ENCODE results near the gene RCAN2. TPM values are rescaled to one million over a fixed set of nuclear protein-coding genes. Genes with fewer than 3 reads are reported as not detected.

RCAN2 gene
- total and polyA plus RNA-seq, 2 donors (not counting 1 experiment from before 2014, with no cell fraction given): not detected

GRCh38 chr6:46274502-46274901 is 216.7 kb downstream of the RCAN2 start:
- no peaks in the 10 kb centered on the region for H3K4me1 Mint-ChIP-seq
- H3K4me3 ChIP-seq (ENCODE audit: control extremely low read depth in 1 of 5, extremely low read depth in 1 of 5, insufficient read depth in 1 of 5, low read depth in 2 of 5, low read length in 4 of 5): no peak overlapping the region
- no peaks in the 10 kb centered on the region for H3K79me2 ChIP-seq (ENCODE audit: control insufficient read depth, insufficient read depth, low read length)
- intact Hi-C loops (cut with micrococcal nuclease): no loop called here
- no peak overlapping the region for H3K4me3 Mint-ChIP-seq
- H3K27ac ChIP-seq (ENCODE audit: low read length in 2 of 2): no peak overlapping the region
- DNase-seq: no peak
- peaks cover 0 to 4% (median 0%) of the 10 kb centered on the region in 4 experiments for H3K27me3 ChIP-seq (replicated peaks in 1 of 4; ENCODE audit: control extremely low read depth in 1 of 4, control insufficient read depth in 3 of 4, insufficient read depth in 4 of 4, low read length in 3 of 4)
- no peak overlapping the region for H2AFZ ChIP-seq (ENCODE audit: insufficient read depth, low read depth, low read length, poor library complexity, severe bottlenecking)
- H4K20me1 ChIP-seq (ENCODE audit: control insufficient read depth, insufficient read depth, low read length, poor library complexity, severe bottlenecking): no peaks in the 10 kb centered on the region
- no peaks in the 10 kb centered on the region for H3K9me3 ChIP-seq (ENCODE audit: control extremely low read depth in 1 of 3, control insufficient read depth in 2 of 3, insufficient read depth in 1 of 3, low read length in 2 of 3)
- no peak overlapping the region for H3K4me2 ChIP-seq (replicated peaks; ENCODE audit: low read depth, low read length, poor library complexity, severe bottlenecking)
- TF ChIP-seq CTCF (IDR thresholded peaks at IDR 0.05): no peak
- TF ChIP-seq EZH2 (IDR thresholded peaks at IDR 0.05; ENCODE audit: borderline replicate concordance, insufficient read depth, low read depth, low read length, poor library complexity, severe bottlenecking): no peak
- H3K9ac ChIP-seq (ENCODE audit: low read length): no peak overlapping the region
- ATAC-seq (ENCODE audit: low read depth): no peak
- ChIA-PET CTCF (no interaction called here), POLR2A (no interaction called here)
- 100% methylated on average over 1 of the region's 2 CpGs for WGBS (ENCODE audit: insufficient coverage)
- H3K9me3 Mint-ChIP-seq (ENCODE audit: insufficient read depth): no peaks in the 10 kb centered on the region
- peaks cover 4% of the 10 kb centered on the region for H3K27me3 Mint-ChIP-seq
- no peaks in the 10 kb centered on the region for H3K4me1 ChIP-seq (ENCODE audit: control insufficient read depth in 2 of 2, insufficient read depth in 2 of 2, low read length in 2 of 2)
- H3K36me3 ChIP-seq (replicated peaks in 1 of 2; ENCODE audit: control extremely low read depth in 1 of 2, control insufficient read depth in 1 of 2, extremely low read depth in 1 of 2, insufficient read depth in 2 of 2, low read length in 1 of 2): no peaks in the 10 kb centered on the region
- no peak overlapping the region for H3K27ac Mint-ChIP-seq

- no peak overlapping the region for H3K4me3 Mint-ChIP-seq
- H3K9me3 ChIP-seq (ENCODE audit: control extremely low read depth in 1 of 3, control insufficient read depth in 2 of 3, insufficient read depth in 1 of 3, low read length in 2 of 3): no peaks in the 10 kb centered on the region
- no peak overlapping the region for H3K27ac Mint-ChIP-seq
- no peak overlapping the region for H3K4me2 ChIP-seq (replicated peaks; ENCODE audit: low read depth, low read length, poor library complexity, severe bottlenecking)
- H3K27me3 ChIP-seq (replicated peaks in 1 of 4; ENCODE audit: control extremely low read depth in 1 of 4, control insufficient read depth in 3 of 4, insufficient read depth in 4 of 4, low read length in 3 of 4): peaks cover 0 to 4% (median 0%) of the 10 kb centered on the region in 4 experiments
- no peak for DNase-seq
- H3K4me1 ChIP-seq (ENCODE audit: control insufficient read depth in 2 of 2, insufficient read depth in 2 of 2, low read length in 2 of 2): no peaks in the 10 kb centered on the region
- H3K4me1 Mint-ChIP-seq: no peaks in the 10 kb centered on the region
- ChIA-PET CTCF (interaction anchor here (1.0 kb wide), 1 partner anchor 9 kb away, joined by 3 read pairs; no protein-coding TSS in a partner anchor), POLR2A (no interaction called here)
- no peaks in the 10 kb centered on the region for H4K20me1 ChIP-seq (ENCODE audit: control insufficient read depth, insufficient read depth, low read length, poor library complexity, severe bottlenecking)
- H2AFZ ChIP-seq (ENCODE audit: insufficient read depth, low read depth, low read length, poor library complexity, severe bottlenecking): no peak overlapping the region
- no peaks in the 10 kb centered on the region for H3K9me3 Mint-ChIP-seq (ENCODE audit: insufficient read depth)
- TF ChIP-seq EZH2 (IDR thresholded peaks at IDR 0.05; ENCODE audit: borderline replicate concordance, insufficient read depth, low read depth, low read length, poor library complexity, severe bottlenecking) (no peak), CTCF (IDR thresholded peaks at IDR 0.05) (no peak)
- H3K27ac ChIP-seq (ENCODE audit: low read length in 2 of 2): no peak overlapping the region
- ATAC-seq (ENCODE audit: low read depth): no peak
- no CpG with 5 or more reads among the region's 2 CpGs for WGBS (ENCODE audit: insufficient coverage)
- H3K27me3 Mint-ChIP-seq: peaks cover 4% of the 10 kb centered on the region
- H3K4me3 ChIP-seq (ENCODE audit: control extremely low read depth in 1 of 5, extremely low read depth in 1 of 5, insufficient read depth in 1 of 5, low read depth in 2 of 5, low read length in 4 of 5): no peak overlapping the region
- H3K36me3 ChIP-seq (replicated peaks in 1 of 2; ENCODE audit: control extremely low read depth in 1 of 2, control insufficient read depth in 1 of 2, extremely low read depth in 1 of 2, insufficient read depth in 2 of 2, low read length in 1 of 2): no peaks in the 10 kb centered on the region
- intact Hi-C loops (cut with micrococcal nuclease): no loop called here
- no peaks in the 10 kb centered on the region for H3K79me2 ChIP-seq (ENCODE audit: control insufficient read depth, insufficient read depth, low read length)
- no peak overlapping the region for H3K9ac ChIP-seq (ENCODE audit: low read length)
Observed at GRCh38 chr6:46273911-46274310, 217.3 kb downstream of the RCAN2 start.

All from B cell (primary cell).